ENCODE measurements around the gene IGF1R. TPM values are rescaled to one million over a fixed set of nuclear protein-coding genes. Genes with fewer than 3 reads are reported as not detected.

Gene IGF1R
- total RNA-seq, 1 experiment from 2014 or later: 16.3 TPM

DNA sequence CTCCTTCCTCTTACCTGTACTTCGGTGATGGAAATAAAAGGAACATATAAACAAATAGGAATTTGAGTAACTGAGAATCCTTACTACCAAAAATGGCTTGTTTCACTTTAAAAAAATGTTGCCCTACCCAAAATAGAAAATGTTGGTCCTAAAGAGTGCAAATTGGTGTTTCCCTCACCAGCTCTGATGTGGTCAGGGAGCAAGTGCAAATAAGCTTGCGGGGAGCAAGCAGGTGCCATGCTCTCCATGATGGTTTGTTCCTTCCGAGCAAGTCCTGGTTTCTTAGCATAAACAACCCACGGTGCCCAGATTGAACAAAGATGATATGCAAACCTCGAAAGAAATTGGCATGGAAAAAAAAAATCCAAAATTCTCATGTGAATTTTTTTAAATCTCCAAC, 290.5 kb downstream of the IGF1R start:
- Histone ChIP-seq H3K9me2 (ENCODE audit: insufficient read depth) (no peaks in the 10 kb centered on the region), H2AFZ (ENCODE audit: low read depth, low read length, poor library complexity, severe bottlenecking) (no peak overlapping the region), H3K4me3 (replicated peaks in 1 of 2; ENCODE audit: low read depth in 1 of 2, low read length in 2 of 2) (no peak overlapping the region), H3K9ac (ENCODE audit: low read length) (no peak overlapping the region), H3K27ac (ENCODE audit: low read depth, low read length) (no peak overlapping the region), H3K27me3 (ENCODE audit: insufficient read depth, low read length) (no peaks in the 10 kb centered on the region), H4K20me1 (ENCODE audit: insufficient read depth) (no peaks in the 10 kb centered on the region), H3K9me3 (ENCODE audit: control insufficient read depth in 1 of 2, insufficient read depth in 1 of 2, low read depth in 1 of 2, low read length in 2 of 2) (no peaks in the 10 kb centered on the region), H3K36me3 (ENCODE audit: control insufficient read depth in 1 of 2, insufficient read depth in 2 of 2, low read length in 2 of 2) (no peaks in the 10 kb centered on the region), H3K4me2 (ENCODE audit: low read length) (no peak overlapping the region), H3K4me1 (ENCODE audit: control insufficient read depth in 1 of 2, insufficient read depth in 2 of 2, low read length in 2 of 2) (no peaks in the 10 kb centered on the region), H3K79me2 (ENCODE audit: insufficient read depth, low read length) (no peaks in the 10 kb centered on the region)
- DNase-seq (ENCODE audit: low read depth, low spot score) (no peak), ATAC-seq (no peak)
- TF ChIP-seq SRF (IDR thresholded peaks at IDR 0.05; ENCODE audit: low read depth): no peak
- TF ChIP-seq, protein P1, sequence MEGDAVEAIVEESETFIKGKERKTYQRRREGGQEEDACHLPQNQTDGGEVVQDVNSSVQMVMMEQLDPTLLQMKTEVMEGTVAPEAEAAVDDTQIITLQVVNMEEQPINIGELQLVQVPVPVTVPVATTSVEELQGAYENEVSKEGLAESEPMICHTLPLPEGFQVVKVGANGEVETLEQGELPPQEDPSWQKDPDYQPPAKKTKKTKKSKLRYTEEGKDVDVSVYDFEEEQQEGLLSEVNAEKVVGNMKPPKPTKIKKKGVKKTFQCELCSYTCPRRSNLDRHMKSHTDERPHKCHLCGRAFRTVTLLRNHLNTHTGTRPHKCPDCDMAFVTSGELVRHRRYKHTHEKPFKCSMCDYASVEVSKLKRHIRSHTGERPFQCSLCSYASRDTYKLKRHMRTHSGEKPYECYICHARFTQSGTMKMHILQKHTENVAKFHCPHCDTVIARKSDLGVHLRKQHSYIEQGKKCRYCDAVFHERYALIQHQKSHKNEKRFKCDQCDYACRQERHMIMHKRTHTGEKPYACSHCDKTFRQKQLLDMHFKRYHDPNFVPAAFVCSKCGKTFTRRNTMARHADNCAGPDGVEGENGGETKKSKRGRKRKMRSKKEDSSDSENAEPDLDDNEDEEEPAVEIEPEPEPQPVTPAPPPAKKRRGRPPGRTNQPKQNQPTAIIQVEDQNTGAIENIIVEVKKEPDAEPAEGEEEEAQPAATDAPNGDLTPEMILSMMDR (IDR thresholded peaks at IDR 0.05 in 2 of 3, conservative IDR thresholded peaks at IDR 0.05 in 1 of 3; ENCODE audit: borderline replicate concordance in 1 of 3, insufficient read depth in 1 of 3, low read depth in 2 of 3, low read length in 2 of 3): no peak
- TF ChIP-seq, protein P2, sequence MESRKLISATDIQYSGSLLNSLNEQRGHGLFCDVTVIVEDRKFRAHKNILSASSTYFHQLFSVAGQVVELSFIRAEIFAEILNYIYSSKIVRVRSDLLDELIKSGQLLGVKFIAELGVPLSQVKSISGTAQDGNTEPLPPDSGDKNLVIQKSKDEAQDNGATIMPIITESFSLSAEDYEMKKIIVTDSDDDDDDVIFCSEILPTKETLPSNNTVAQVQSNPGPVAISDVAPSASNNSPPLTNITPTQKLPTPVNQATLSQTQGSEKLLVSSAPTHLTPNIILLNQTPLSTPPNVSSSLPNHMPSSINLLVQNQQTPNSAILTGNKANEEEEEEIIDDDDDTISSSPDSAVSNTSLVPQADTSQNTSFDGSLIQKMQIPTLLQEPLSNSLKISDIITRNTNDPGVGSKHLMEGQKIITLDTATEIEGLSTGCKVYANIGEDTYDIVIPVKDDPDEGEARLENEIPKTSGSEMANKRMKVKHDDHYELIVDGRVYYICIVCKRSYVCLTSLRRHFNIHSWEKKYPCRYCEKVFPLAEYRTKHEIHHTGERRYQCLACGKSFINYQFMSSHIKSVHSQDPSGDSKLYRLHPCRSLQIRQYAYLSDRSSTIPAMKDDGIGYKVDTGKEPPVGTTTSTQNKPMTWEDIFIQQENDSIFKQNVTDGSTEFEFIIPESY (IDR thresholded peaks at IDR 0.05; ENCODE audit: extremely low read depth, insufficient replicate concordance, low read length): no peak
- TF ChIP-seq SIN3A (IDR thresholded peaks at IDR 0.05; ENCODE audit: low read depth): no peak
- TF ChIP-seq EZH2 (IDR thresholded peaks at IDR 0.05): no peak
- TF ChIP-seq ZNF274 (IDR thresholded peaks at IDR 0.05; ENCODE audit: low read depth, low read length): no peak
- TF ChIP-seq POLR2A (IDR thresholded peaks at IDR 0.05; ENCODE audit: borderline replicate concordance, extremely low read depth, insufficient read depth, insufficient read length): no peak
- TF ChIP-seq TCF7L2 (IDR thresholded peaks at IDR 0.05; ENCODE audit: borderline replicate concordance, extremely low read depth, insufficient read depth, insufficient read length): no peak
- TF ChIP-seq POLR2AphosphoS5 (IDR thresholded peaks at IDR 0.05; ENCODE audit: low read depth, low read length): no peak
- TF ChIP-seq EGR1 (IDR thresholded peaks at IDR 0.05; ENCODE audit: low read depth): no peak
- no peak for TF ChIP-seq SP1 (IDR thresholded peaks at IDR 0.05; ENCODE audit: low read depth)
- TF ChIP-seq EZH2phosphoT487 (IDR thresholded peaks at IDR 0.05; ENCODE audit: borderline replicate concordance): no peak
- TF ChIP-seq, protein P3, sequence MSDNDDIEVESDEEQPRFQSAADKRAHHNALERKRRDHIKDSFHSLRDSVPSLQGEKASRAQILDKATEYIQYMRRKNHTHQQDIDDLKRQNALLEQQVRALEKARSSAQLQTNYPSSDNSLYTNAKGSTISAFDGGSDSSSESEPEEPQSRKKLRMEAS (IDR thresholded peaks at IDR 0.05): no peak
- no peak for TF ChIP-seq YY1 (IDR thresholded peaks at IDR 0.05; ENCODE audit: extremely low read depth, insufficient replicate concordance, low read depth, low read length)
- no TSS peak for BruUV-seq (replicated peaks)
- ChIA-PET CTCF (no interaction called here), POLR2A (no interaction called here), RAD21 (ENCODE audit: low non-redundant PET in 1 of 2, low total read pairs in 2 of 2, uncharacterized antibody in 2 of 2, unreplicated experiment in 2 of 2) (no interaction called here)
- intact Hi-C loops (cut with micrococcal nuclease): no loop called here
